HEK293T (cell line): ENCODE measurements around the gene ZNF469.

Source experiments
- ARNT ChIP-seq: fragments of 450-650 bp; IDR thresholded peaks from 2 replicates; pipeline ENCODE4 v1.6.1; 2017; ENCODE audit warnings: mild to moderate bottlenecking
- BHLHE40 ChIP-seq: fragments of 450-650 bp; IDR thresholded peaks from 2 replicates; pipeline ENCODE4 v1.6.1; 2016; ENCODE audit warnings: mild to moderate bottlenecking, moderate library complexity, borderline replicate concordance
- CTBP1 ChIP-seq: fragments of 450-650 bp; IDR thresholded peaks from 2 replicates; pipeline ENCODE4 v1.6.1; 2016; ENCODE audit warnings: borderline replicate concordance
- ELF4 ChIP-seq: fragments of 450-650 bp; IDR thresholded peaks from 2 replicates; pipeline ENCODE4 v1.6.1; 2017; ENCODE audit warnings: antibody characterized with exemption
- FOXA1 ChIP-seq: fragments of 450-650 bp; IDR thresholded peaks from 2 replicates; pipeline ENCODE4 v1.6.1; 2016; ENCODE audit warnings: mild to moderate bottlenecking
- FOXM1 ChIP-seq: fragments of 450-650 bp; IDR thresholded peaks from 2 replicates; pipeline ENCODE4 v1.6.1; 2017; ENCODE audit warnings: mild to moderate bottlenecking, borderline replicate concordance
- LEF1 ChIP-seq: fragments of 450-650 bp; IDR thresholded peaks from 2 replicates; pipeline ENCODE4 v1.6.1; 2017; ENCODE audit warnings: mild to moderate bottlenecking, borderline replicate concordance
- SP1 ChIP-seq: fragments of 450-650 bp; IDR thresholded peaks from 2 replicates; pipeline ENCODE4 v1.6.1; 2017
- TARDBP ChIP-seq: fragments of 450-650 bp; IDR thresholded peaks from 2 replicates; pipeline ENCODE4 v1.6.1; 2016
- ZNF384 ChIP-seq: fragments of 450-650 bp; IDR thresholded peaks from 2 replicates; pipeline ENCODE4 v1.6.1; 2016

GRCh38 chr16:88426018-88426417 is 43.3 kb downstream of the ZNF469 start:
- TF ChIP-seq BHLHE40 (no peak), FOXM1 (no peak), FOXA1 (no peak), ARNT (no peak), ZNF384 (no peak), SP1 (no peak), TARDBP (no peak), CTBP1 (no peak), LEF1 (no peak), ELF4 (no peak)
